Measurements from ENCODE around the gene ZNF483. TPM values are rescaled to one million over a fixed set of nuclear protein-coding genes. Genes with fewer than 3 reads are reported as not detected.

ZNF483 gene
- total and polyA plus RNA-seq, 2 of the 4 experiments (the other 2 are of a cell fraction), result 0.10 to 0.90 TPM

DNA sequence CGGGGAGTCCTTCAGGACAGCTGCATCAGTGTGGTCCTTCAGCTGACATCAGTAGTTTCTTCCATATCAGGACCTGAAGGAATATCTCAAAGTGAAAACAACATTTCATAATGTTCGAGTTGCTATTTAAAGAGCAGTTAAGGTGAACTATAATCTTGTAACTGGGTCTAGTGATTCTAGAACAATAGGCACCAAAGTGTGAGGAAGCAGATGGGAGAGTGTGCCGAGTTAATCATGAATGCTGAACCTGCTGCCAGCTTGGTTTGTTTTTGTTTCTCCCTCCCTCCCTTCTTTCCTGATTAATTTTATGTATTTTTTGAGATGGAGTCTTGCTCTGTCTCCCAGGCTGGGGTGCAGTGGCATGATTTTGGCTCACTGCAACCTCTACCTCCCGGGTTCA, 78.1 kb downstream of the ZNF483 start:
- ChIA-PET POLR2A (ENCODE audit: unreplicated experiment) (no interaction called here), CTCF (no interaction called here)
- Histone ChIP-seq H2AFZ (replicated peaks; ENCODE audit: low read length, poor library complexity) (no peak overlapping the region), H2AK5ac (ENCODE audit: low read depth, low read length) (0 out of 2 replicates have a peak overlapping the region, but pooled peaks have one; percentile 24), H3K4ac (ENCODE audit: low read depth, low read length) (no peak overlapping the region), H3K23ac (ENCODE audit: low read depth, low read length) (no peak overlapping the region), H2BK15ac (ENCODE audit: low read depth, low read length) (no peak overlapping the region), H4K8ac (ENCODE audit: low read depth in 2 of 2, low read length in 2 of 2) (no peak overlapping the region), H3K9me1 (ENCODE audit: insufficient read depth, low read length) (peaks cover 7% of the 10 kb centered on the region; the same call in 1 of the 2 replicates), H3K18ac (ENCODE audit: low read depth, low read length) (no peak overlapping the region), H2AK9ac (replicated peaks; ENCODE audit: low read depth, low read length, poor library complexity) (no peak overlapping the region), H3K4me3 (ENCODE audit: insufficient read depth, low read depth, low read length) (no peak overlapping the region), H4K20me1 (ENCODE audit: insufficient read depth, low read length) (no peaks in the 10 kb centered on the region), H3K56ac (ENCODE audit: extremely low read depth, insufficient read depth, low read length) (no peak overlapping the region), H3K36me3 (ENCODE audit: control insufficient read depth, insufficient read depth, low read length) (no peaks in the 10 kb centered on the region), H4K91ac (ENCODE audit: insufficient read depth, low read depth, low read length) (no peak overlapping the region), H3K4me2 (ENCODE audit: low read depth, low read length) (no peak overlapping the region), H4K5ac (ENCODE audit: low read depth, low read length) (no peak overlapping the region), H2BK20ac (ENCODE audit: low read depth, low read length) (no peak overlapping the region; the same call in 1 of the 2 replicates), H3K9me3 (ENCODE audit: control insufficient read depth, insufficient read depth, low read length) (no peaks in the 10 kb centered on the region), H3K14ac (replicated peaks; ENCODE audit: low read depth, low read length) (no peak overlapping the region), H3K27me3 (ENCODE audit: control insufficient read depth, insufficient read depth, low read length) (no peaks in the 10 kb centered on the region), H2BK120ac (ENCODE audit: low read depth, low read length) (no peak overlapping the region), H3K27ac (ENCODE audit: insufficient read depth, low read length) (no peak overlapping the region), H3K4me1 (ENCODE audit: control insufficient read depth, insufficient read depth, low read length) (0 out of 2 replicates have a peak, but pooled peaks cover under 1% of the 10 kb centered on the region), H2BK5ac (ENCODE audit: low read depth, low read length, poor library complexity, severe bottlenecking) (no peak overlapping the region), H3K9ac (ENCODE audit: low read depth, low read length) (no peak overlapping the region), H3K79me1 (ENCODE audit: low read depth in 1 of 2, low read length in 2 of 2) (peaks cover 0 to 20% of the 10 kb centered on the region in 2 experiments; a peak in 2 of 4 replicates)
- intact Hi-C loops (cut with micrococcal nuclease), result no loop called here
- TF ChIP-seq USF2 (IDR thresholded peaks at IDR 0.05; ENCODE audit: low read depth, low read length), result no peak
- no peak for TF ChIP-seq CEBPB (IDR thresholded peaks at IDR 0.05; ENCODE audit: low read depth, low read length)
- ATAC-seq (ENCODE audit: low read depth) (no peak), DNase-seq (no peak)
- WGBS, 2 experiments (ENCODE audit: extremely low coverage in 2 of 2, insufficient read length in 1 of 2), result no CpG with 5 or more reads among the region's 4 CpGs
- BruUV-seq (replicated peaks), result no TSS peak
- in situ Hi-C loops (cut with MboI; ENCODE audit: low sequenced_read_pairs), result no loop called here
- dilution Hi-C loops (cut with HindIII; ENCODE audit: low sequenced_read_pairs, unreplicated experiment), result no loop called here

Measured in IMR-90 (cell line).